ENCODE results near the gene SPA17.

The SPA17 gene

GRCh38 chr11:124673333-124674167 is at the start of gene SPA17, which contains the start of gene SIAE:
SPA17 (plus strand) TSS chr11:124673904; CDS start chr11:124675265, 1,361 bp downstream.
SIAE (minus strand) TSS chr11:124673739; CDS start chr11:124673708, 31 bp downstream.
- no peak for TF ChIP-seq Cebpa-rat (IDR thresholded peaks at IDR 0.05)
- Histone ChIP-seq H3K9me3 (no peaks in the 10 kb centered on the region), H3K27ac (peak within 1 kb of the TSS; percentile 72), H3K36me3 (no peaks in the 10 kb centered on the region), H3K27me3 (no peaks in the 10 kb centered on the region), H4K20me1 (no peaks in the 10 kb centered on the region), H3K9ac (peak within 1 kb of the TSS; percentile 77), H3K4me1 (peaks cover 51% of the 10 kb centered on the region), H3K4me2 (peak within 1 kb of the TSS; percentile 96), H3K4me3 (peak within 1 kb of the TSS; percentile 76)

DNA sequence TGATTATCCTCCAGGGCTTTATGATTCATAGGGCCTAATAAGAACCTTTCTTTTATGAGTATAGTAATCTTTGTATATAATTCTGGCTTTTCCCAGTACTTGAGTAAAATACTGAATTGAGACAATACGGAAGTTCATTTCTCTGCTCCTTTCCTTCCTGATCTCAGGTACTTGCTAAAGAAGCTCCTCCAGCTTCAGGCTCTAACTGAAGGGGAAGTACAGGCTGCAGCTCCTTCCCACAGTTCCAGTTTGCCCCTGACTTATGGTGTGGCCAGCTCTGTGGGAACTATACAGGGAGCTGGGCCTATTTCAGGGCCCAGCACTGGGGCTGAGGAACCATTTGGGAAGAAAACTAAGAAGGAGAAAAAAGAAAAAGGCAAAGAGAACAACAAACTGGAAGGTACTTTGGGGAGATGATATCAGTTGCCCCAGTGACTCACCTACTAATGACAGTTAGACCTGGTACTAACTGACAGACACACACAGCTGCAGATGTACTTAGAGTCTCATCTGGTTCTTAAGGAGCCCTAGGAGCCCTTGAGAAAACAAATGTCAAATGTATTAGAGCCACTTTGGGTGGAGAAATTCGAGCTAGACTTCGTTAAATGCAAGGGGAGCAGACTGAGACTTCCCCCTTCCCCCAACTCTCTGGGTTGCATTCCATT is 48.1 kb upstream of the SPA17 start:
- Histone ChIP-seq H4K20me1 (peaks cover 50% of the 10 kb centered on the region), H3K4me3 (no peak overlapping the region), H3K36me3 (peaks cover 52% of the 10 kb centered on the region), H3K4me2 (no peak overlapping the region), H3K27me3 (no peaks in the 10 kb centered on the region), H3K9ac (no peak overlapping the region), H3K9me3 (no peaks in the 10 kb centered on the region), H3K4me1 (peaks cover 22% of the 10 kb centered on the region), H3K27ac (no peak overlapping the region)
- TF ChIP-seq Cebpa-rat (IDR thresholded peaks at IDR 0.05), result no peak

- Histone ChIP-seq H3K9me3 (no peaks in the 10 kb centered on the region), H3K4me2 (no peak overlapping the region), H4K20me1 (peaks cover 58% of the 10 kb centered on the region), H3K4me1 (peaks cover 15% of the 10 kb centered on the region), H3K27me3 (no peaks in the 10 kb centered on the region), H3K9ac (no peak overlapping the region), H3K36me3 (peaks cover 71% of the 10 kb centered on the region), H3K27ac (no peak overlapping the region), H3K4me3 (no peak overlapping the region)
- TF ChIP-seq Cebpa-rat (IDR thresholded peaks at IDR 0.05), result no peak
Observed at GRCh38 chr11:124627546-124627945, 46.2 kb upstream of the SPA17 start.

GRCh38 chr11:124629961-124630360 is 43.7 kb upstream of the SPA17 start:
- H3K4me2 ChIP-seq, result no peak overlapping the region
- no peak for TF ChIP-seq Cebpa-rat (IDR thresholded peaks at IDR 0.05)
- no peaks in the 10 kb centered on the region for H3K27me3 ChIP-seq
- no peaks in the 10 kb centered on the region for H3K9me3 ChIP-seq
- H4K20me1 ChIP-seq, result peaks cover 39% of the 10 kb centered on the region
- H3K4me3 ChIP-seq, result no peak overlapping the region
- H3K27ac ChIP-seq, result no peak overlapping the region
- H3K4me1 ChIP-seq, result no peaks in the 10 kb centered on the region
- H3K9ac ChIP-seq, result no peak overlapping the region
- peaks cover 86% of the 10 kb centered on the region for H3K36me3 ChIP-seq

- peaks cover 88% of the 10 kb centered on the region for H3K36me3 ChIP-seq
- no peak overlapping the region for H3K4me3 ChIP-seq
- H3K9ac ChIP-seq, result no peak overlapping the region
- no peaks in the 10 kb centered on the region for H3K4me1 ChIP-seq
- TF ChIP-seq Cebpa-rat (IDR thresholded peaks at IDR 0.05), result no peak
- H3K27ac ChIP-seq, result no peak overlapping the region
- peaks cover 19% of the 10 kb centered on the region; the same call in 1 of the 2 replicates for H4K20me1 ChIP-seq
- H3K27me3 ChIP-seq, result no peaks in the 10 kb centered on the region
- H3K4me2 ChIP-seq, result no peak overlapping the region
- no peaks in the 10 kb centered on the region for H3K9me3 ChIP-seq
Observed at GRCh38 chr11:124633355-124633754, 40.3 kb upstream of the SPA17 start.

GRCh38 chr11:124635932-124636331 is 37.8 kb upstream of the SPA17 start:
- H3K36me3 ChIP-seq, result peaks cover 92% of the 10 kb centered on the region
- no peaks in the 10 kb centered on the region for H3K27me3 ChIP-seq
- H3K27ac ChIP-seq, result no peak overlapping the region
- H3K9me3 ChIP-seq, result no peaks in the 10 kb centered on the region
- H3K4me2 ChIP-seq, result no peak overlapping the region
- H3K4me3 ChIP-seq, result no peak overlapping the region
- TF ChIP-seq Cebpa-rat (IDR thresholded peaks at IDR 0.05), result no peak
- peaks cover 10% of the 10 kb centered on the region; the same call in 1 of the 2 replicates for H4K20me1 ChIP-seq
- H3K4me1 ChIP-seq, result no peaks in the 10 kb centered on the region
- no peak overlapping the region for H3K9ac ChIP-seq

DNA sequence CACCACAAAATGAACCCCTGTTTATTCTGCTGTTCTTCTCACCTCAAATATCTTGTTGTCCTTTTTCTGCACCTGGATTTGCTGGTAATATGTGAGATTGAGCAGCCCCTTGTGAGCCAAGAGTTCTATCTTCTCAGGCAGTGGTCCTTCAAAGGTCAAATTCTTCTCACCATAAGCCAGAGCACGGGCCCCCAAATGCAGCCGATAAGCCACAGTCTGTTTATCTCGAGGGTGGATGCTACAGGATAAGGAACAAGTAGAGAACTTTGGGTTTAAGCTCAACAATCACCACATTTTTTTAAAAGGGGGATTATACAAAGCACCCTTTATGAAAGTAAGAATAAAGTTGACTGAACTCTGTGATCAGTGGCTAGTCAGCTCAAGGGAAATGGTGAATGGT is 35.2 kb upstream of the SPA17 start:
- Histone ChIP-seq H3K27ac (no peak overlapping the region), H3K9ac (no peak overlapping the region), H3K4me2 (no peak overlapping the region), H4K20me1 (peaks cover 5% of the 10 kb centered on the region; the same call in 1 of the 2 replicates), H3K9me3 (no peaks in the 10 kb centered on the region), H3K27me3 (no peaks in the 10 kb centered on the region), H3K4me1 (0 out of 2 replicates have a peak, but pooled peaks cover 1% of the 10 kb centered on the region), H3K4me3 (no peak overlapping the region), H3K36me3 (peaks cover 66% of the 10 kb centered on the region)
- TF ChIP-seq Cebpa-rat (IDR thresholded peaks at IDR 0.05), result no peak

DNA sequence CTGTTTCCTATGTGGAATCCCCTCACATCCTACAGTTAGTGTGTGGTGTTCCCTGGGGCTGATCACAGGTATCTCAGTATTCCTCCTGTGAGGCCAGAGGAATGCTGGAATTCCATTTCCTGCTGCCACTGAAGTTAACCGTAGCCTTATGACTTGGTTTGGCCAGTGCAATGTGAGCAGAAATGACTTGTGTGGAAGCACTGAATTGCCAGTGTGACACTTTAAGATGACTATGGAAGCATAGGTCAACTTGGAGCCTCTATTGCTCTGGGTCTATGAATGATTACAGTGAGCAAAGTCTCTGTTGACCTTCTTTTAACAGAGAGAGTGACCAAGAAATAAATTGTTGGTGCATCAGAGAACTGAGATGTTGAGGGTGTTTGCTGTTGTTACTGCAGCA is 34.5 kb upstream of the SPA17 start:
- Histone ChIP-seq H4K20me1 (peaks cover 5% of the 10 kb centered on the region; the same call in 1 of the 2 replicates), H3K27me3 (no peaks in the 10 kb centered on the region), H3K4me3 (no peak overlapping the region), H3K27ac (no peak overlapping the region), H3K9me3 (no peaks in the 10 kb centered on the region), H3K9ac (no peak overlapping the region), H3K4me1 (peaks cover 3% of the 10 kb centered on the region; the same call in 1 of the 2 replicates), H3K4me2 (no peak overlapping the region), H3K36me3 (peaks cover 59% of the 10 kb centered on the region)
- TF ChIP-seq Cebpa-rat (IDR thresholded peaks at IDR 0.05), result no peak

- no peak overlapping the region for H3K4me3 ChIP-seq
- H4K20me1 ChIP-seq, result no peaks in the 10 kb centered on the region
- no peak for TF ChIP-seq Cebpa-rat (IDR thresholded peaks at IDR 0.05)
- H3K9ac ChIP-seq, result no peak overlapping the region
- peaks cover 3% of the 10 kb centered on the region; the same call in 1 of the 2 replicates for H3K4me1 ChIP-seq
- peaks cover 50% of the 10 kb centered on the region for H3K36me3 ChIP-seq
- no peak overlapping the region for H3K4me2 ChIP-seq
- H3K9me3 ChIP-seq, result no peaks in the 10 kb centered on the region
- no peaks in the 10 kb centered on the region for H3K27me3 ChIP-seq
- H3K27ac ChIP-seq, result no peak overlapping the region
Observed at GRCh38 chr11:124640666-124641065, 33.0 kb upstream of the SPA17 start.

GRCh38 chr11:124642628-124643027 is 31.1 kb upstream of the SPA17 start:
- H3K9me3 ChIP-seq, result no peaks in the 10 kb centered on the region
- H3K9ac ChIP-seq, result no peak overlapping the region
- H3K4me2 ChIP-seq, result no peak overlapping the region
- H4K20me1 ChIP-seq, result no peaks in the 10 kb centered on the region
- no peak overlapping the region for H3K27ac ChIP-seq
- TF ChIP-seq Cebpa-rat (IDR thresholded peaks at IDR 0.05), result no peak
- peaks cover 3% of the 10 kb centered on the region; the same call in 1 of the 2 replicates for H3K4me1 ChIP-seq
- peaks cover 30% of the 10 kb centered on the region for H3K36me3 ChIP-seq
- H3K4me3 ChIP-seq, result no peak overlapping the region
- H3K27me3 ChIP-seq, result no peaks in the 10 kb centered on the region
